ENCODE data around the gene SUCO. TPM values are rescaled to one million over a fixed set of nuclear protein-coding genes. Genes with fewer than 3 reads are reported as not detected.

The SUCO gene
- total RNA-seq, 1 experiment from 2014 or later = 32.9 TPM

DNA sequence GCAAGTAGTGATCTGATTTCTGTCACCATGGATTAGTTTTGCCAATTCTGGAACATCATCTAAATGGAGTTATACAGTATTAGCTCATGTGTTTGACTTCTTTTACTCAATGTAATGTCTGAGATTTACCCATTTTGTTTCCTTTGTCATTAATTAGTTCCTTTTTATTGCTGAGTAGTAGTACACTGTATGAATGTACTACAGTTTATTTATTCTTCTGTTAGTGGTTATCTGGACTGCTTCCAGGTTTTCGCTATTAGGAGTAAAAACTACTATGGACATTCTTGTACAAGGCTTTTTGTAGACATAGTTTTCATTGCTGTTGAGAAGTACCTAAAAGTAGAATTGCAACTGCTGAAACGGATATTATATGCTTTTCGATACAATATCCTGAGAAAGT is 14.1 kb downstream of the SUCO start:
- H3K4me1 ChIP-seq (ENCODE audit: insufficient read depth, low read length, poor library complexity, severe bottlenecking) = peaks cover 26% of the 10 kb centered on the region
- DNase-seq (ENCODE audit: low spot score) = no peak
- BruUV-seq (replicated peaks) = no TSS peak
- H3K4me3 ChIP-seq (ENCODE audit: low read depth, low read length, poor library complexity, severe bottlenecking) = no peak overlapping the region
- TF ChIP-seq, protein P1, sequence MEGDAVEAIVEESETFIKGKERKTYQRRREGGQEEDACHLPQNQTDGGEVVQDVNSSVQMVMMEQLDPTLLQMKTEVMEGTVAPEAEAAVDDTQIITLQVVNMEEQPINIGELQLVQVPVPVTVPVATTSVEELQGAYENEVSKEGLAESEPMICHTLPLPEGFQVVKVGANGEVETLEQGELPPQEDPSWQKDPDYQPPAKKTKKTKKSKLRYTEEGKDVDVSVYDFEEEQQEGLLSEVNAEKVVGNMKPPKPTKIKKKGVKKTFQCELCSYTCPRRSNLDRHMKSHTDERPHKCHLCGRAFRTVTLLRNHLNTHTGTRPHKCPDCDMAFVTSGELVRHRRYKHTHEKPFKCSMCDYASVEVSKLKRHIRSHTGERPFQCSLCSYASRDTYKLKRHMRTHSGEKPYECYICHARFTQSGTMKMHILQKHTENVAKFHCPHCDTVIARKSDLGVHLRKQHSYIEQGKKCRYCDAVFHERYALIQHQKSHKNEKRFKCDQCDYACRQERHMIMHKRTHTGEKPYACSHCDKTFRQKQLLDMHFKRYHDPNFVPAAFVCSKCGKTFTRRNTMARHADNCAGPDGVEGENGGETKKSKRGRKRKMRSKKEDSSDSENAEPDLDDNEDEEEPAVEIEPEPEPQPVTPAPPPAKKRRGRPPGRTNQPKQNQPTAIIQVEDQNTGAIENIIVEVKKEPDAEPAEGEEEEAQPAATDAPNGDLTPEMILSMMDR (conservative IDR thresholded peaks at IDR 0.05; ENCODE audit: low read depth, low read length) = no peak
- no peak for TF ChIP-seq EZH2 (IDR thresholded peaks at IDR 0.05; ENCODE audit: borderline replicate concordance, low read depth, low read length, poor library complexity, severe bottlenecking)
- no peak overlapping the region for H3K27ac ChIP-seq (ENCODE audit: low read depth, low read length, poor library complexity, severe bottlenecking)
- intact Hi-C loops (cut with micrococcal nuclease; ENCODE audit: unreplicated experiment) = no loop called here
- ChIA-PET POLR2A (ENCODE audit: low non-redundant PET) (interaction anchor here (0.5 kb wide), 1 partner anchor 437 kb away, joined by 3 read pairs; no protein-coding TSS in a partner anchor), CTCF (no interaction called here)
- no peaks in the 10 kb centered on the region for H3K27me3 ChIP-seq (replicated peaks; ENCODE audit: insufficient read depth, low read depth, low read length, poor library complexity)
- H3K9me3 ChIP-seq (ENCODE audit: low read depth, low read length, poor library complexity, severe bottlenecking) = no peaks in the 10 kb centered on the region
- H3K36me3 ChIP-seq (ENCODE audit: insufficient read depth, low read length, poor library complexity, severe bottlenecking) = no peaks in the 10 kb centered on the region

DNA sequence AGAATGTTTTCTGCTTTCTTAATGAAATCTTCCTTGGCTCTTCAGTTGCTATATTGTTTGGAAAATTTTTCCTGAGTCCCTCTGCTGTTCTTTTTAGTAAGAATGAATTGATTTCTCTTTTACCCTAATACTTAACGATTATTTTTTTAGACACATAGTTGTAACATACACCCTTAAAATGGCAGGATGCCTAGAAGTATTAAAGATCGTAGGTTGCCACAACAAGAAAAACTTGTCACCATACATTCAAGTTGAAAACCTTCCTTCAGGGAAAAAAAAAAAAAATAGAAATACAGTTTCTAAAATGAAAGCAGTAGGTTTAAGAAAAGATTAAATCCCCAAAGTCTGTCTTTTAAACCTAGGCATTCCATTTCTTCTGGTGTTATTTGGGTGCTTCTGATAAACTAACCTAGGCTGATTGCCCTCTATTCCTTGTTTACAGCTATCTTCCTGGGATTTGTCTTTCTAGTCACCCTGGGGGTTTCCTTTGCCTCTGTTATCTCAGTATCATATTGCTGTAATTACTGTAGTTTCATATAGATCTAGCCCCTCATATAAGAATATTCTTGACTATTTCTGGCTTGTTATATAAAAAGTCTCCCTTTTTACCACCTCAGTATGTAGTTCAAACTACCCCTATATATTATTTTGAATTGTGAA is 16.8 kb downstream of the SUCO start:
- Histone ChIP-seq H3K36me3 (ENCODE audit: insufficient read depth, low read length, poor library complexity, severe bottlenecking) (no peaks in the 10 kb centered on the region), H3K27ac (ENCODE audit: low read depth, low read length, poor library complexity, severe bottlenecking) (no peak overlapping the region), H3K4me1 (ENCODE audit: insufficient read depth, low read length, poor library complexity, severe bottlenecking) (peaks cover 22% of the 10 kb centered on the region), H3K4me3 (ENCODE audit: low read depth, low read length, poor library complexity, severe bottlenecking) (no peak overlapping the region), H3K27me3 (replicated peaks; ENCODE audit: insufficient read depth, low read depth, low read length, poor library complexity) (no peaks in the 10 kb centered on the region), H3K9me3 (ENCODE audit: low read depth, low read length, poor library complexity, severe bottlenecking) (no peaks in the 10 kb centered on the region)
- CTCF ChIA-PET = interaction anchor here (0.7 kb wide), 1 partner anchor 400 kb away, joined by 4 read pairs; no protein-coding TSS in a partner anchor
- intact Hi-C loops (cut with micrococcal nuclease; ENCODE audit: unreplicated experiment) = no loop called here
- BruUV-seq (replicated peaks) = no TSS peak
- DNase-seq (ENCODE audit: low spot score) = no peak
- POLR2A ChIA-PET (ENCODE audit: low non-redundant PET) = no interaction called here
- TF ChIP-seq, protein P1 (conservative IDR thresholded peaks at IDR 0.05; ENCODE audit: low read depth, low read length) = no peak
- no peak for TF ChIP-seq EZH2 (IDR thresholded peaks at IDR 0.05; ENCODE audit: borderline replicate concordance, low read depth, low read length, poor library complexity, severe bottlenecking)

GRCh38 chr1:172551279-172551678 is 18.3 kb downstream of the SUCO start:
- Histone ChIP-seq H3K9me3 (ENCODE audit: low read depth, low read length, poor library complexity, severe bottlenecking) (no peaks in the 10 kb centered on the region), H3K4me1 (ENCODE audit: insufficient read depth, low read length, poor library complexity, severe bottlenecking) (peaks cover 22% of the 10 kb centered on the region), H3K27ac (ENCODE audit: low read depth, low read length, poor library complexity, severe bottlenecking) (no peak overlapping the region), H3K4me3 (ENCODE audit: low read depth, low read length, poor library complexity, severe bottlenecking) (no peak overlapping the region), H3K36me3 (ENCODE audit: insufficient read depth, low read length, poor library complexity, severe bottlenecking) (no peaks in the 10 kb centered on the region), H3K27me3 (replicated peaks; ENCODE audit: insufficient read depth, low read depth, low read length, poor library complexity) (no peaks in the 10 kb centered on the region)
- DNase-seq (ENCODE audit: low spot score) = no peak
- POLR2A ChIA-PET (ENCODE audit: low non-redundant PET) = no interaction called here
- no peak for TF ChIP-seq EZH2 (IDR thresholded peaks at IDR 0.05; ENCODE audit: borderline replicate concordance, low read depth, low read length, poor library complexity, severe bottlenecking)
- TF ChIP-seq, protein P1 (conservative IDR thresholded peaks at IDR 0.05; ENCODE audit: low read depth, low read length) = no peak
- intact Hi-C loops (cut with micrococcal nuclease; ENCODE audit: unreplicated experiment) = no loop called here
- CTCF ChIA-PET = no interaction called here
- no TSS peak for BruUV-seq (replicated peaks)
